Hepatocyte (in vitro differentiated cells): ENCODE results near the gene NIPA2. TPM values are rescaled to one million over a fixed set of nuclear protein-coding genes. Genes with fewer than 3 reads are reported as not detected.

Experiments
- DNase-seq: peaks from one replicate; pipeline ENCODE4 v3.0.0-alpha.2; 2016; ENCODE audit warnings: low spot score
- H2AFZ ChIP-seq: fragments of 200-600 bp; sonication (generic); 2 replicates; pipeline ENCODE4 v1.6.0; 2016; ENCODE audit warnings: antibody characterized with exemption, mild to moderate bottlenecking
- H3K27ac ChIP-seq: fragments of 200-600 bp; sonication (generic); 2 replicates; pipeline ENCODE4 v1.5.1; 2016; ENCODE audit warnings: mild to moderate bottlenecking
- H3K27me3 ChIP-seq: fragments of 200-600 bp; sonication (generic); 2 replicates; pipeline ENCODE4 v1.6.1; 2016
- H3K36me3 ChIP-seq: fragments of 200-600 bp; sonication (generic); replicated peaks from 2 replicates; pipeline ENCODE4 v1.5.1; 2016; ENCODE audit warnings: low read depth; ENCODE audit not compliant: insufficient read depth
- H3K4me1 ChIP-seq: fragments of 200-600 bp; sonication (generic); 2 replicates; pipeline ENCODE4 v1.5.1; 2016; ENCODE audit warnings: mild to moderate bottlenecking, moderate library complexity; ENCODE audit not compliant: insufficient read depth
- H3K4me2 ChIP-seq: fragments of 200-600 bp; sonication (generic); 2 replicates; pipeline ENCODE4 v1.6.0; 2016
- H3K4me3 ChIP-seq: fragments of 200-600 bp; sonication (generic); 2 replicates; pipeline ENCODE4 v1.5.1; 2016; ENCODE audit warnings: mild to moderate bottlenecking
- H3K79me2 ChIP-seq: fragments of 200-600 bp; sonication (generic); 2 replicates; pipeline ENCODE4 v1.6.0; 2017; ENCODE audit warnings: mild to moderate bottlenecking
- H3K9me2 ChIP-seq: fragments of 200-600 bp; sonication (generic); replicated peaks from 2 replicates; pipeline ENCODE4 v1.6.0; 2017; ENCODE audit warnings: mild to moderate bottlenecking; ENCODE audit not compliant: insufficient read depth
- H3K9me3 ChIP-seq: fragments of 200-600 bp; sonication (generic); 2 replicates; pipeline ENCODE4 v1.5.1; 2016; ENCODE audit warnings: low read depth, mild to moderate bottlenecking
- H4K20me1 ChIP-seq: fragments of 200-600 bp; sonication (generic); 2 replicates; pipeline ENCODE4 v1.6.0; 2016; ENCODE audit warnings: mild to moderate bottlenecking; ENCODE audit not compliant: insufficient read depth, poor library complexity, severe bottlenecking
- CTCF ChIP-seq: fragments of 200-600 bp; sonication (generic); IDR thresholded peaks from 2 replicates; pipeline ENCODE4 v1.5.1; 2016; ENCODE audit warnings: antibody characterized with exemption, mild to moderate bottlenecking; ENCODE audit not compliant: poor library complexity
- EZH2 ChIP-seq: fragments of 200-600 bp; sonication (generic); IDR thresholded peaks from 2 replicates; pipeline ENCODE4 v1.6.1; 2016; ENCODE audit warnings: antibody characterized with exemption, mild to moderate bottlenecking, borderline replicate concordance
- EZH2phosphoT487 ChIP-seq: fragments of 200-600 bp; sonication (generic); IDR thresholded peaks from one replicate; pipeline ENCODE4 v1.6.1; 2018; ENCODE audit warnings: antibody characterized with exemption, mild to moderate bottlenecking, low read depth, moderate library complexity; ENCODE audit not compliant: unreplicated experiment, severe bottlenecking
- WGBS: methylation state at CpG from one replicate; pipeline ENCODE4 v1.1.6; 2016; ENCODE audit warnings: low lambda C conversion rate; ENCODE audit errors: missing lambda C conversion rate; 5-methylcytosine and 5-hydroxymethylcytosine counted together
- polyA plus RNA-seq: library from polyadenylated mRNA; unstranded; fragments of >200 nt; fragmentation: Nextera tagmentation; extraction: Ambion mirVana; gene quantifications from 2 replicates; pipeline ENCODE4 v1.2.1, GENCODE V29; 2016
- total RNA-seq: library from RNA; depleted of rRNA; stranded (reverse); fragments of >200 nt; gene quantifications from 2 replicates; pipeline ENCODE4 v1.2.3, GENCODE V29; 2014

Gene NIPA2
- total and polyA plus RNA-seq, 2 experiments from 2014 or later, result 52.7 to 77.2 TPM

- H2AFZ ChIP-seq, result no peak overlapping the region
- no peaks in the 10 kb centered on the region for H3K27me3 ChIP-seq
- peaks cover 3% of the 10 kb centered on the region for H3K4me1 ChIP-seq
- H3K9me3 ChIP-seq, result no peaks in the 10 kb centered on the region
- no peak overlapping the region for H3K4me3 ChIP-seq
- H3K79me2 ChIP-seq, result no peaks in the 10 kb centered on the region
- TF ChIP-seq EZH2 (no peak), CTCF (no peak), EZH2phosphoT487 (no peak)
- 100% methylated on average over 10 of the region's 11 CpGs for WGBS
- H3K4me2 ChIP-seq, result no peak overlapping the region
- H3K27ac ChIP-seq, result no peak overlapping the region
- no peaks in the 10 kb centered on the region for H3K36me3 ChIP-seq
- no peak for DNase-seq
- no peaks in the 10 kb centered on the region for H4K20me1 ChIP-seq
- no peaks in the 10 kb centered on the region for H3K9me2 ChIP-seq
Measured at GRCh38 chr15:22890296-22890695, 51.8 kb downstream of the NIPA2 start.

- Histone ChIP-seq H3K4me3 (no peak overlapping the region), H3K27ac (peak overlapping the region; percentile 24), H3K4me1 (peaks cover 3% of the 10 kb centered on the region), H3K27me3 (no peaks in the 10 kb centered on the region), H3K9me3 (no peaks in the 10 kb centered on the region), H3K4me2 (no peak overlapping the region), H4K20me1 (no peaks in the 10 kb centered on the region), H2AFZ (no peak overlapping the region), H3K79me2 (no peaks in the 10 kb centered on the region), H3K9me2 (no peaks in the 10 kb centered on the region), H3K36me3 (no peaks in the 10 kb centered on the region)
- DNase-seq, result no peak
- WGBS, result 96% methylated on average over 33 of the region's 33 CpGs
- TF ChIP-seq EZH2phosphoT487 (no peak), EZH2 (no peak), CTCF (no peak)
Measured at GRCh38 chr15:22891426-22892210, 53.2 kb downstream of the NIPA2 start.

- H2AFZ ChIP-seq, result no peak overlapping the region
- H3K9me2 ChIP-seq, result no peaks in the 10 kb centered on the region
Measured at GRCh38 chr15:22892333-22892732, 53.9 kb downstream of the NIPA2 start.

More at GRCh38 chr15:22892333-22892732, 53.9 kb downstream of the NIPA2 start:
- DNase-seq, result peak; percentile 21
- H3K9me3 ChIP-seq, result no peaks in the 10 kb centered on the region
- H3K4me1 ChIP-seq, result peaks cover 3% of the 10 kb centered on the region
- H3K36me3 ChIP-seq, result no peaks in the 10 kb centered on the region
- no peaks in the 10 kb centered on the region for H3K79me2 ChIP-seq
- H3K4me3 ChIP-seq, result no peak overlapping the region
- no peaks in the 10 kb centered on the region for H3K27me3 ChIP-seq
- H3K27ac ChIP-seq, result peak overlapping the region; percentile 24
- no peak overlapping the region for H3K4me2 ChIP-seq
- 60% methylated on average over 9 of the region's 9 CpGs for WGBS
- H4K20me1 ChIP-seq, result no peaks in the 10 kb centered on the region
- TF ChIP-seq EZH2 (no peak), EZH2phosphoT487 (no peak), CTCF (no peak)
